ENCODE measurements around the gene SEC61A2.

SEC61A2 gene

DNA sequence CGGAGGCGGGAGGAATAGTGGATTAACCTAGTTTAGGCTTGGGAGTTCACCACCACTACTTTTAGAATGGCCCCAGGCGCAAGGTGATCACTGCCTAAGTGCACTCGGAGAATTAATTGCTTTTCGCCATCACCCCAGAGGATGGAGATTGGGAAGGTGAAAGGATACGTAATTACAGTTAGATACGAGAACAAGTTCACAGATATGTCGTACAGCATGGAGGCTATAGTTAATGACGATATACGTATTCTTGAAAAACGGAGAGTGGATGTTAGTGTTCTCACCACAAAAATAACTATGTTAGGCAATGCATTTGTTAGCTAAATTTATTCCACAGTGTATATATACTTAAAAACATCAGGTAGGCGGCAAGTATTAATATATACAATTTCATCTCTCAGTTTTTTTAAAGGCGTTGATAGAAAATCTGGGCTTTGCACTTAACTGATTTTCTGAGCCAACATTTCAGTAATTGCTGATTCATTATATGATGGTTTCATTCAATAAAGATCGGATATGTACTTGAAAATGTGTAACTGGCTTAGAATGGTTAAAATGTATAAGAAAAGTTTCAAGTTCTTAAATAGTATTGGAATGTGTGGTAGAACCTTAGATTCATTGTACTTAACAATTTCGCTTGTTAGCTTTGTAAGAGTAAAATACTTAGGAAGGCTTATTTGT, 67.2 kb downstream of the SEC61A2 start:
- no peak for DNase-seq (ENCODE audit: low spot score)

- DNase-seq (ENCODE audit: low spot score) = no peak
These were observed 68.7 kb downstream of the SEC61A2 start for GRCh38 chr10:12198156-12198555.

DNA sequence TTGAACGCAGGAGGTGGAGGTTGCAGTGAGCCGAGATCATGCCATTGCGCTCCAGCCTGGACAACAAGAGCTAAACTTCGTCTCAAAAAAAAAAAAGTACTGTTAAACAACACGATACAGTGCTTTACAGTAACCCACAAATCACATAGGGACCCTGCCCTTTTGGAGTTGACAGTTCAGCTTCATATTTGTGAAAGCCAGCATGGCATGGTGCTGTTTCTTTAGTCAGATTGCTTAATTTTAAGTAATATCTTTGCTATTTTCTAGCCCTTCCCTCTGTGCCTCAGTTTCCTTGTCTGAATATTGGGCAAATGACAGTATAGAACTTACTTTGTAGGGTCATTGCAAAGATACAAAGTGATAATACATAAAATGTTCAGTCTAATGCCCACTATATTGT, 71.4 kb downstream of the SEC61A2 start:
- no peak for DNase-seq (ENCODE audit: low spot score)

DNA sequence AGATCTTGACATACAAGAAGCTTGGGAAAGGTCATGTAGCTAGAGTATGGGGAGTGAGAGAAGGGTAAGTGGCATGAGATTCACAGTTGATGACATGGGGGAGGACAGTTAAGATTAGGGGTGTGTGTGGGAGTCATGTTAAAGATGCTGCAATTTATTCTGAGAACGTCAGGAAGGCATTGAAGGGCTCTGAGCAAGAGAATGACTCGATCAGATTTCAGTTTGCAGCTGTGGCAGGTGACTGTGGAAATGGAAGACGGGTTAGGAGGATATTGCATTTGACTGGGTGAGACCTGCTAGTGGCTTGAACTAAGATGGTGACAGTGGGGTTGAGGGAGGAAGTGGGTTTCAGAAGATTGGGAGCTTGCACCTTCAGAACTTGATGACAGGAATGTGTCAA, 72.1 kb downstream of the SEC61A2 start:
- DNase-seq (ENCODE audit: low spot score) = no peak

GRCh38 chr10:12202226-12202625, 72.7 kb downstream of the SEC61A2 start:
- DNase-seq (ENCODE audit: low spot score) = no peak

DNA sequence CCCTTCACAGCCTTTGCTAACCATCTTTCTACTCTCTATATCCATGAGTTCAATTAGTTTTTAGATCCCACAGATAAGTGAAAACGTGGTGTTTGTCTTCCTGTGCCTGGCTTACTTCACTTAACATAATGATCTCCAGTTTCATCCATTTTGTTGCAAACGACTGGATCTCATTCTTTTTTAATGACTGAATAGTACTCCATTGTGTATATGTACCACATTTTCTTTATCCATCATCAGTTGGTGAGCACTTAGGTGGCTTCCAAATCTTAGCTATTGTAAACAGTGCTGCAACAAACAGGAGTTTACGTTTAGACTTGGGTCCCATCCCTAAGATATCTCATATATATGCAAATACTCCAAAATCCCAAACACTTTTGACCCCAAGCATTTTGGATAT, 75.6 kb downstream of the SEC61A2 start:
- DNase-seq (ENCODE audit: low spot score) = no peak

- no peak for DNase-seq (ENCODE audit: low spot score)
These were observed 77.6 kb downstream of the SEC61A2 start for GRCh38 chr10:12207114-12207513.

GRCh38 chr10:12208460-12208859, 79.0 kb downstream of the SEC61A2 start:
- no peak for DNase-seq (ENCODE audit: low spot score)

DNA sequence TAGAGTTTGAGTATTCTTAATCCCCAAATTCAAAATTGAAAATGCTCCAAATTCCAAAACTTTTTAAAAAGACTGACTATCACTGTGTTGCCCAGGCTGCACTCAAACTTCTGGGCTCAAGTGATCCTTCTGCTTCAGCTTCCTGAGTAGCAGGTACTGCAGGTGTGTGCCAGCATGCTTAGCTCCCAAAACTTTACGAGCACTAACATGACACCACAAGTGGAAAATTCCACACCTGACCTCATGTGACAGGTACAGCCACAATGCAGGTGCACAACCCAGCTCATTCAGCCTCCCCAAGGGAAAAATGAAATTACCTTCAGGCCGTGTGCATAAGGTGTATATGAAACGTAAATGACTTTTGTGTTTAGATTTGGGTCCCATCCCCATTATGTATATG, 83.0 kb downstream of the SEC61A2 start:
- DNase-seq (ENCODE audit: low spot score) = no peak

DNA sequence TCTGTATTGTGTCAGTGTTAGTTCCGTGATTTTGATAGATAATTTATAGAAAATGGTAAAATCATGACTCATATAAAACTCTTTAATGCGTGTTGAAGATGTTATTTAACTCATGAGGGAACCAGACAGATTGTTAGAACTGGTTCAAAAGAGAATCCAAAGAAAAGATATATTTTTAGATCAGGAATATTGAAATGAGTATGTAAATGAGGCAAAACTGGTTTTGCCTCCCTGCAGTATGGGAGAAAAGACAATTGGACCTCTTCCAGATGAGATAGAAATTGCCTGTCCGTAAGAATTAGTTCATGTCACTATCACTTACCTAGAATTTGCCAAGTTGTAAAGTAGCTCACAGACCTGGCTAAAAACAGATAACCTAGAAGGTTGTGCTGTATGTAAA, 84.1 kb downstream of the SEC61A2 start:
- no peak for DNase-seq (ENCODE audit: low spot score)

DNA sequence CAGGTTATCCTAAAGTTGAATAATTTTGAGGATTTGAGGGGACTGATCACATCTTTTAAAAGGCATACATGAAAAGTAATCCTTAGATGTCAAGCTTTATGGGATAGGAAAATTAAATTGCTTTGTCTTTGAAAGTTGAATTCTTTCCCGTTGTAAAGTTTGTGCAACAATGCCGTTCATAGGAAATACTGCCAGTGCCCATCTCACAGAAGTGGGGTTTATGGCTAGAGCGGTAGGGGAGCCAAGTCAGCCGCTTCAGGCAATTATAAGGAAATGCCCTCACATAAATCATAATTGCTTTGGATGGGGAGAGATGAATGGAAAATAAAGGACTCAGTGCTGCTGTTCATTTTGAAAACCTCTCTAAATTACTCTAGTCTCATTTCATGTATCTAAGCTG, 84.6 kb downstream of the SEC61A2 start:
- no peak for DNase-seq (ENCODE audit: low spot score)

- peak; percentile 57 for DNase-seq (ENCODE audit: low spot score)
These were observed 85.3 kb downstream of the SEC61A2 start for GRCh38 chr10:12214763-12215218.

Data from CD4-positive, alpha-beta T cell treated with Interleukin-15 for 4 hours (primary cell).